Daoy (cell line): ENCODE data around the gene PLXNC1. TPM values are rescaled to one million over a fixed set of nuclear protein-coding genes. Genes with fewer than 3 reads are reported as not detected.
"Not testable (repeated sequence)": the region's sequence is repeated elsewhere in the genome, so short reads cannot be mapped to it uniquely, and the experiment has no call there.

Experiments used
- DNase-seq: peaks from one replicate; pipeline ENCODE4 v3.0.0-alpha.2; 2015; ENCODE audit warnings: low read depth
- total RNA-seq: library from RNA; depleted of rRNA; stranded (reverse); fragments of >200 nt; shearing (Covaris generic); gene quantifications from 2 replicates; pipeline ENCODE4 v1.2.3, GENCODE V29; 2014

PLXNC1 gene
- total RNA-seq, 1 experiment from 2014 or later, result 2.1 TPM

GRCh38 chr12:94290353-94290752, 142.0 kb downstream of the PLXNC1 start:
- DNase-seq, result no peak

DNA sequence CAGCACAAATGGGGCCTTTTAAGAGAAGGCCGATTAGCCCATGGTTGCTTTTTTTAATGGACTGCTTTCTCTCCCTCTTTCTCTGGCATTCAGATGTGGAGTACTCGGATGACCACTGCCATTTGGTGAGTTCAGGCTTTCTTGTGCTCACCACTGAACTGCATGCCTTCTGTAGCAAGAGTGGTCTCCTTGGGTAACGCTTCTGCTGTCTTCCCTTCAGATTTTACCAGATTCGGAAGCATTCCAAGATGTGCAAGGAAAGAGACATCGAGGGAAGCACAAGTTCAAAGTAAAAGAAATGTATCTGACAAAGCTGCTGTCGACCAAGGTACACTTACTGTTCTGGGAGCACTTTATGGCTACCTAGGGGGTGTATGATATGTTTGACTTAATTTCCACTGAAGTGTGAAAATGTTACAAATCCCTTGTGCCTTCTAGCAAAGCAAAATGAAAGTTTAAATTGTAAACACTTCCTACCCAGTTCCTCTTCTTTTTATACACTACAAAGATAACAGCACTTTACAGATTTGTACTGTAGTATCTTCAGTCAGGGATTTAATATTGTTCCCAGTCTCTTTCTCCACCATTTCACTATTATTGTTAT, 148.8 kb downstream of the PLXNC1 start:
- no peak for DNase-seq

DNA sequence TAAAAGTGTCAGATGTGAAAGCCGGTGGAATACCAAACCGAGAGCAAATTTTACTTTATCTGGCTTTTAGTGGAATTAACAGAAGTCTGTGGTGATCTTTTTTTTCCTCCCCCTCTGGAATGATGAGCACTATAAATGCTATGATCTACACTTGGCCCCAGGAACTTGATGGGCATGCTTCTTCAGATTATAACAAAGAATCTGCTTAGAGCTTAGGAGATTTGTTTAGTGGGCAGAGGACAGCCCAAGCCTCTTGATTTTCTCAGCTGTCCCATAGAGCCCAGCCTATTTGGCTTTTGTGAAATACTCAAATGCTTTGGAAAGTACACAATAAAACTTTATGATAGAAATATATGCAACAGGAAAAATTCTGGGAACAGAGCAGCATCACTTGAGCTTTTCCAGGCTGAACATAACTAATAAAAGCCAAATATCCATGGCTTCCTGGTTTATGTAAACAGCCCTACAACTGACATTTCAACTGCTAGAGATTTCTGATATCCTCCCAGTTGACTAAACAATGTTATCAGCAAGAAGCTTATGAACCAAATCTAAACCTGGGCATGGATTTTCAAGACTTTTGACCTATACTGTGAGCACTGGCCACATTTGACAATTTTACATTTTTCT, 149.6 kb downstream of the PLXNC1 start:
- DNase-seq, result no peak

DNA sequence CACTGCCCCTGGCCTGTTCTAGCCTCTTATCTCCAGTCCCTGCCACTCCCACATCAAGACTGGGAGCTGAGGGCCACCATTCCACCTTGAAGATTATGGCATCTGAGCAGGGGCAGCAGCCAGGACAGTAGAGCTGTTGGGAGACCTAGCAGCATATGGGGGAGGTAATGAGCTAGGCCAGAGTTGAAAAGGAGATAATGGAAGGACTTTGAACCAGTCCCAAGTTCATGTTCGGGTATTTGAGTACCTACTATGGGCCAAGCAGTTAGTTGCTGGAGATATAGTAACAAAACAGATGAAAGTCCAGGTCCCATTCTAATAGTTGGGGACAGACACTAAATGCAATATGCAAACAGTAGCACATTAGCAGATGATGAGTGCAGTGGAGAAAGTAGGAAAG, 151.5 kb downstream of the PLXNC1 start:
- no peak for DNase-seq

DNA sequence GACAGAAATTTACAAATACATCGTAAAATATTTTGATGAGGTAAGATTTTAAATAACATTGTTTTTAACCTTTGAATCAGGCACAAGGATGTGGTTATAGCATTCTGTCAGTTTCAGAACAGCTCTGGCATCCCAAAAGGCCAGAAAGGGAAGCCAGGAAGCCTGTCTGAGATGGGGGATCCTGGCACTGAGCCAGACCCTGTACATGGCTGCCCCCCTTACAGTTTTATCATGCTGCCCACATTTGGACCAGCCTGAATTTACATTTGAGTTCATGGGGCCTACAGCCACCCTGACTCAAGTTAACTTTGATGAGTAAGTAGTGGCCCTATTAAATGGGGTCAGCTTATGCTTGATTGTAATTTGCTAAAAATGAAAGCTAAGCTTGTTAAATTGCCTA, 155.6 kb downstream of the PLXNC1 start:
- DNase-seq, result no peak

- no peak for DNase-seq
These were observed 156.2 kb downstream of the PLXNC1 start for GRCh38 chr12:94304566-94305061.

DNA sequence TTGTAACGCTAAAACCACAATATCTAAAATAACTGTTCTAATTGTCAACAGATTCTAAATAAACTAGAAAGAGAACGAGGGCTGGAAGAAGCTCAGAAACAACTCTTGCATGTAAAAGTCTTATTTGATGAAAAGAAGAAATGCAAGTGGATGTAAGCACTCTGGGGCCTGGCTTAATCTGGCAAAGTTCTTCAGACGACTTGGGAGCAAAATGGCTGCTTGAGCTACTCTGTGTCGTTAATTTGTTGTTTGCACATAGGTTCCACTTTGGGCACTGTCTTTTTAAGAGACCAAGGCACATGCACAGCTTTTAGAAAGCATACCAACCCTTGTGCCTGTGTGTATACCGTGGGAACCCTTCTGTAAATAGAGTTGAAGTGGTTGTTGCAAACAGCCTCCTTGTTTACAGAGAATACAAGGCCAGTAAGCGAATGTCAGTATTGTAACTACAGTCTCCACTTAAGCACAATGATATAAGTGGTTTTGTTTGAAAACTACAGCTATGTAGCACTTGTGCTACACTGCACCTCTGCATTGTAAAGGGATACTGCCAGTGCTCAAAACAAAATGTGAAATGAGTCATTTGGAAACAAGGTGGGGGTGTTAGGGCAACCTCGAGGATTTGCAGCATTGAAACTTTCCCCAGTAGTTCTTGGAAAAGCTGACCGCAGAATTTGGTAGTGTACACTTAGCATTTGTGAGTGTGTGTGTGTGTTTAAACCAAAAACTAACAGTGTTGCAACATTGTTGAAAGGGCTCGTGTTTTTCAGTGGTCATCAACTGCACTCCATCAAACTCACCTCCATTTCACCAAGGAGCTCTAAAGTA, 157.0 kb downstream of the PLXNC1 start:
- DNase-seq, result no peak

- DNase-seq, result no peak
These were observed 160.2 kb downstream of the PLXNC1 start for GRCh38 chr12:94308612-94309011.

- no peak for DNase-seq
These were observed 161.0 kb downstream of the PLXNC1 start for GRCh38 chr12:94309373-94309772.

GRCh38 chr12:94312378-94312777, 164.0 kb downstream of the PLXNC1 start:
- no peak for DNase-seq

GRCh38 chr12:94316600-94316999, 168.2 kb downstream of the PLXNC1 start:
- not testable (repeated sequence) for DNase-seq

- DNase-seq, result no peak
These were observed 169.8 kb downstream of the PLXNC1 start for GRCh38 chr12:94318181-94318580.

DNA sequence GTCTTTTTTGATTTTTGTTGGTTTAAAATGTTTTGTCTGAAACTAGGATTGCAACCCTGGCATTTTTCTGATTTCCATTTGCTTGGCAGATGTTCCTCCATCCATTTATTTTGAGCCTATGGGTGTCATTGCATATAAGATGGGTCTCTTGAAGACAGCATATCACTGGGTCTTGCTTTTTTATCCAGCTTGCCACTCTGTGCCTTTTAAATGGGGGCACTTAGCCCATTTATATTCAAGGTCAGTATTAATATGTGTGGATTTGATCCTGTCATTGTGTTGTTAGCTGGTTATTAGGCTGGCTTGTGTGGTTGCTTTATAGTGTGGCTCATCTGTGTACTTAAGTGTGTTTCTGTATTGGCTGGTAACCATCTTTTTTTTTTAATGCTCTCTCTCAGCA, 171.7 kb downstream of the PLXNC1 start:
- no peak for DNase-seq

GRCh38 chr12:94322346-94322745, 174.0 kb downstream of the PLXNC1 start:
- DNase-seq, result no peak

- DNase-seq, result no peak
These were observed 177.9 kb downstream of the PLXNC1 start for GRCh38 chr12:94326234-94326633.

DNA sequence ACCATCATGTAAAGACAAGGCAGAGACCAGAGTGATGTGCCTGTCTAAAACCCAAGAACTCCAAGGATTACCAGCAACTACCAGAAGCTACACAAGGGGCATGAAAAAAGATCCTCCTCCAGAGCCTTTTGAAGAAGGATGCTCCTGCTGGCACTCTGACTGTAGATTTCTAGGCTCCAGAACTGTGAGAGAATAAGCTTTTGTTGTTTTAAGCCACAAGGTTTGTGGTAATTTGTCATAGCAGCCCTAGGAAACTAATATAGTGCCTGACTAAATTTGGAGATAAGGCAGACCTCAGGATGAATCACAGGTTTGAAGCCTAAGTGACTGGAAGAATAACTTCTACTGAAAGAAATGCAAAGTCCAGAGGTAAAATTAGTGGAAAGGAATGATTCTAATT, 178.3 kb downstream of the PLXNC1 start:
- DNase-seq, result peak; percentile 81

- DNase-seq, result no peak
These were observed 179.4 kb downstream of the PLXNC1 start for GRCh38 chr12:94327809-94328208.

GRCh38 chr12:94329366-94329765, 181.0 kb downstream of the PLXNC1 start:
- DNase-seq, result no peak

DNA sequence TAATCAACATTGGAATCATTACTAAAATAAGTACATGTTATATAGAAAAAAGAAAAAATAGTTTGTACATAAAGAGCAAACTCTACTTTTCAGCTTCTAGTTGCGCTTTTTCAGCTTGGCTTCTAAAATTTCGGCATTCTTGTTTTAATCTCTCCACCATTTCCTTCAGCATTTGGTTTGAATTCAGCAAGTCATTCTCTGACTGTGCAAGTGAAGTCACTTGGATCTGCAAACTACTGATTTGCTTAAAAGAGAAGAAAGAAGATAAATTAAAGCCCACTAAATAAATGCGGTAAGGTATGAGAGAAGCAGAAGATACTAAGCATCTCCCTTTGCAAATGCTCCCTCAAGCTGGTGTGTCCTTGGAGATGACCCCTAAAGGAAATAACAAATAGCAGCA, 185.0 kb downstream of the PLXNC1 start:
- no peak for DNase-seq

DNA sequence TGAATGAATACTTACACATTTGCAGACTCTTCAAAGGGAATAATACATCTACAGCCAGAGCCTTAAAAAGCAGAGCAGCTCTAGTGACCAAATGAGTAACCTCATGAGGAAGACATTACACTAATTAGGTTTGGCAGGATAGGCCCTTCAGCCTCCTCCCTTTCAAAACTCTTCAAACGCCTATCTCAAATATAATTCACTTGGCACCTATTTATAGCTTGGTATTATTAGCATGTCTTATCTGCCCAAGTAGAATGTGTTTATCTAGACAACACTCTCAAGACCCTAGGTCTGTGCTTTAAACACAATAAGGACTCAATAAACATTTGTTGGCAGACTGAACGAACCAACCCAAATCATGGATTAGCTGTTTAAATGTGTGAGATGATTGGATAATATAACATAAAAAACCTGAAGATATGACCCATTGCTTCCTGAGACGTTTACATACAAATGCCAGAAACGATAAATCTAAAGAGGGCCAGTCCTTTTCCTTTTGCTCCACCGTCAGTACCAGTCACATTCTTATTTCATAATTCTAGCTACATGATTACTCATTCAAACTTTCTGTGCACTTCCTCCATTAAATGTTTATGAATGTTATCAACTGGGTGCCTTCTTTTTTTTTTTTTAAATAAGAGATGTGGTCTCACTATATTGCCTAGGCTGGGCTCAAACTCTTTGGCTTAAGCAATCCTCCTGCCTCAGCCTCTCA, 188.0 kb downstream of the PLXNC1 start:
- no peak for DNase-seq

GRCh38 chr12:94338006-94338794, 189.8 kb downstream of the PLXNC1 start:
- no peak for DNase-seq
